GM18951 (cell line): Measurements from ENCODE around the gene MMP25.

ENCODE experiments used
- POLR2A ChIP-seq: IDR thresholded peaks from 4 replicates; pipeline ENCODE4 v1.6.1; 2011; ENCODE audit warnings: mild to moderate bottlenecking; ENCODE audit not compliant: insufficient read length, insufficient read depth; ENCODE audit errors: extremely low read depth
- in situ Hi-C: fragments of 300-500 bp; cut with MboI; formaldehyde crosslinking; loops from one replicate; pipeline ENCODE4 v1.12.0; 2022; ENCODE audit warnings: low sequenced_read_pairs, mixed read lengths, inconsistent platforms; ENCODE audit not compliant: unreplicated experiment

Gene MMP25, protein sequence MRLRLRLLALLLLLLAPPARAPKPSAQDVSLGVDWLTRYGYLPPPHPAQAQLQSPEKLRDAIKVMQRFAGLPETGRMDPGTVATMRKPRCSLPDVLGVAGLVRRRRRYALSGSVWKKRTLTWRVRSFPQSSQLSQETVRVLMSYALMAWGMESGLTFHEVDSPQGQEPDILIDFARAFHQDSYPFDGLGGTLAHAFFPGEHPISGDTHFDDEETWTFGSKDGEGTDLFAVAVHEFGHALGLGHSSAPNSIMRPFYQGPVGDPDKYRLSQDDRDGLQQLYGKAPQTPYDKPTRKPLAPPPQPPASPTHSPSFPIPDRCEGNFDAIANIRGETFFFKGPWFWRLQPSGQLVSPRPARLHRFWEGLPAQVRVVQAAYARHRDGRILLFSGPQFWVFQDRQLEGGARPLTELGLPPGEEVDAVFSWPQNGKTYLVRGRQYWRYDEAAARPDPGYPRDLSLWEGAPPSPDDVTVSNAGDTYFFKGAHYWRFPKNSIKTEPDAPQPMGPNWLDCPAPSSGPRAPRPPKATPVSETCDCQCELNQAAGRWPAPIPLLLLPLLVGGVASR

DNA sequence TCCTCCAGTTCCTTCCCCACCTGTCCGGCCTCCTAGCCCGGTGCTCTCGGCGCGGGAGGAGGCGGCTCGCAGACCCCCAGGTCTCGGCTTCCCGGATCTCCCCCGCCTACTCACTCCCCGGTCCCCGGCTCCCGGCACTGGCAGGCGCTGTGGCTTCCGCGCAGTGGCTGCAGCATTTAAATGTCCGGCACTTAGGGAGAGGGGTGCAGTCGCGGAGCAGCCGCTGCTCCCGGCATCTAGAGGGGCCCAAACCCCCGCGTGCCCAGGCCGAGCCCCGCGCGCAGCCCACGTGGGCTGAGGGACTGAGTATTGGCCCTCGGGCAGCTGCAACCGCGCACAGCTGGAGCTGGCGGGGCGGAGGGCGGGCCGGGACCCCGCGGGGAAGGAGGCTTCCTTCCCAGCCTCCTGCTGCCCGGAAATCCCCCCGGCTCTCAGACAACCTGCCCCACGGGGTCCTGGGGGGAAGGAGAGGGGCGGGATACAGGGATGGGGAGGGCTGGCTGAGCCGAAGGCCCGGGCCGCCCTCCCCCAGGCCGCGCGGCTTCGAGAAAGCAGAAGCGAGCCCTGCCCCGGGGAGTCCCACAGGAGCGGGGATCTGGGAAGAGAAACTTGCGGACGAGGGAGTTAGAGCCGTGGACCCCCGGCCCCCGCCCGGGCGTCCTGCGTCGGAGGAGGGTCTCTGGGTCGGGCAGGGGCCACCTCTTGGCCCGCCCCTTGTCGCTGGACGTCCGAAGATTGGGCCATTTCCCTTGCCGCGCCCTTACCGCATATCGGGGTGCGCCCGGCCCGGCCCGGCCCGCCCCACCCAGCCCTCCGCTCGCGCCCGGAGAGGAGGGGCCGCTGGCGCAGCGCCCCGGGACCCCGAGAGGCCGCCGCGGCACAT lies at the start of gene MMP25:
Gene MMP25, plus strand, starts transcription at position 804 of the 883 bp plus-strand sequence. CDS start 357 bp downstream, outside the sequence.
- no peak for TF ChIP-seq POLR2A
- in situ Hi-C loops = no loop called here

DNA sequence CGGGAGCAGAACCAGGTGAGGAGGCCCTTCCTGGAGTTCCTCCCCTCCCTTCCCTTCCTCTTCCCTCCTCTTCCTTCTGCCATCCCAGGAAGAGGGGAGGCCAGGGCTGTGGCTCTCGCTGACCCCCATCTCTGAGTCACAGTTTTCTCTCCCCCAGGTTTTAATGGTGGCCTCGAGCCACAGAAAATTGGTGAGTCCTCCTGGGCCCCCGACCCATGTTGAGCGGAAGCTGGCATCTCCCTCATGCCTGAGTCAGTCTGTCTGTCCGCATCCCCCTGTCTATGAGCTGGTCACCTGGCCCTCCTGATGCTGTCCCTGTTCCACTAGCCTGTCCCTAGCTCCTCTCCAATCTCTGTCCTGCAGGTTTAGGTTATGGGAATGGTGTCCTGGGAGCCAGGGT lies 46.4 kb upstream of the MMP25 start:
- TF ChIP-seq POLR2A = no peak
- in situ Hi-C loops = no loop called here

DNA sequence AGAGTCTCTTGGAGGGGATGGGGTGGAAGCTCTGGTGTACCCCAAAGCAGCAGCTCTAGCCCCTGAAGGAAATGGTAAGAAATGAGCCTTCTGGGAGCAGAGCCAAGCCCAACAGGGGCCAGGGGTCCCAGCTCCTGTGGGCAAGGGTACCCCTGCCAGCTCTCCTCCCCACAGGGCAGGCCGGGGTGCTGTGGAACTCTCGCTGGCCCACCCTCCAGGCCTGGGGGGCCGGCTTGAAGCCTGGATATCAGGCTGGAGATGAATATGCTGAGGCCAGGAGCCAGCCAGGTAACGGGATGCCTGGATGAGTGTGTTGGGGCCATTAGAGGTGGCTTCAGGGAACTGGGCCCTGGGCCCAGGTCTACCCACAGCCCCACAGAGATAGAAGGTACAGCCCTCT lies 45.8 kb upstream of the MMP25 start:
- in situ Hi-C loops = no loop called here
- TF ChIP-seq POLR2A = no peak

- in situ Hi-C loops = no loop called here
- TF ChIP-seq POLR2A = no peak
Measured at GRCh38 chr16:3001316-3001715, 45.0 kb upstream of the MMP25 start.

DNA sequence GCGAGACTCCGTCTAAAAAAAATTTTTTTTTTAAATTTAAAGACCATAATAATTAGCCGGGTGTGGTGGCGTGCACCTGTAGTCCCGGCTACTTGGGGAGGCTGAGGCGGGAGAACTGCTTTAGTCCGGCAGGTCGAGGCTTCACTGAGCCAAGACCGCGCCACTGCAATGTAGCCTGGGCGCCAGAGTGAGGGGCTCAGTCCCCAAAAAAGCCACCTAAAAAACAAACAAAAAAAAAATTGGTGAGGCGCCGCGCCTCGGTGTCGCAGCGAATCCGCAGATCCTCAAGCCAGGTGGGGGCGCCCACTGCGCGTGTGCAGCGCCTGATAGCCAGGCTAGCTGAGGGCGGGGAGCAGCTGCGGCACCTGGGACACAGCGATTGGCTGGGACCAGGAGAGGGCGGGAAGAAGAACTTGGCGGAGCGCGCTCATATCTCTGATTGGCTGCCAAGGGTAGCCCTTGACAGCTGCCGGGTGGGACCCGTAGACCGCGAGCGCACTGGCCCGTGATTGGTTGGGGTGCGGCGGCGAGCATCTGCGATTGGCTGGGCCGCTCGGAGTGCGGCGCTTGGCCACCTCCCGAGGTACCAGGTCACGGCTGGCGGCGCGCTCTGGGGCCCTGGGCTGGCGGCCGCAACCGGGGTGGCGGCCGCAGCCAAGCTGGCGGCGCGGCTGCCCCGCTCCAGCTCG lies 42.6 kb upstream of the MMP25 start:
- peak; percentile 35 for TF ChIP-seq POLR2A
- in situ Hi-C loops = no loop called here

DNA sequence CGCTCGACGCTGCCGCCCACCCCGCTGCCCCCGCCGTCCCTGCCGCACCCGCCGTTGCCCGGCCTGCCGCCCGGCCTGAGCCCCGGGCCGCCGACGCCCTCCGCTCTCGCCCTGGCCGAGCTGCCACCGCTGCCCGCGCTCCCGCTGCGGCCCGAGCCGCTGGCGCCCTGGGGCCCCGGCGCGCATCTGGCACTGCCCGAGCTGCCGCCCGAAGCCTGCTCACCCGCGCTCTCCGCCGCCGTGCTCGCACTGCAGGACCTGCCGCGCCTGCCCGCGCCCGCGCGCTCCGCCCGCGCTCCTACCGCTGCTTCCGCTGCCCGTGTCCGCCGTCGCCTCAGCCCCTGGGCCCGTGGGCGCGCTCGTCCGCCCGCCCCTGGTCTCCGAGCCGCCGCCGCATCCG lies 42.0 kb upstream of the MMP25 start:
- in situ Hi-C loops = no loop called here
- TF ChIP-seq POLR2A = no peak

- in situ Hi-C loops = no loop called here
- peak; percentile 8 for TF ChIP-seq POLR2A
Measured at GRCh38 chr16:3004781-3005284, 41.5 kb upstream of the MMP25 start.

DNA sequence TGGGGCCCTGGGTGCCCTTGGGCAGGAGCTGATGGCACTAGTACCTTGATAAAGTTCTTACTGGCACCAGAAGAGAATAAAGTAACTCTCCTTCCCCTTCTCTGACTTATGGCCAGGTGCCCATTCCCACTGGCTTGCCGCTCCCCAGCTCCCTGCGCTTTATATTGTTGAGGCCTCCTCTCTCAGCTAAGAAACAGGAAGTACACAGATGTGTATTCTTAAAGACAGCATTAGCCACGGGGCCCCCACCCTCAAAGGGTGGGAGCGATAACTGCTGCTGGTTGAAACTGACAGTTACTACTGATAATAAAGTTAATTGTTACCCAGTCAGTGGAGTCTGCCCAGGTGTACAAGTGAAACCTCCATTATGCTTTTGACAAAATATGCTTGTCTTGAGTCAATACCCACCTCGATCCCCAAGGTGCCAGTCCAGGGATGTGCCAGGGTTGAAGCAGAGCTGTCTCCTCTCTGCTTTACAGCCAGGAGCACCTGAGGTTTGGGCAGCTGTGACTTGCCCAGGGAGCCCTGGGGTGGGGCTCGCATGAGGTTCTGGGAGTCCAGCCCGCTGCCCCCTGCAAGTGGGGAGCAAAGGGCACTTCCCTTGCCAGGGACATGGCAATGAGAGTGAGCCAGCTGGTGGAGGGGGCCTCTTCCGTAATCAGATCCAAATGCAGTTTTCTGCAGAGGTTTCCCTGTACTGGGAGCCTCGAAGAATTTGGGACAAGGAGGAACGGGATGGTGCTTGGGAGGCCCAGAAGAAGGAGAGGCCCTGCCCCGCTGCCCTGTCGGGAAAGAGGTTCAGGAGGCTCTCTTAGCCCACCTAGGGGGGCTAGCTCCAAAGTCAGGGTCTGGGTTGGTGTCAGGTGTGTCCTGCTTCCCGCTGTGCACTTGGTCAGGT lies 39.1 kb upstream of the MMP25 start:
- in situ Hi-C loops = no loop called here
- no peak for TF ChIP-seq POLR2A

GRCh38 chr16:3007957-3008689 lies 38.2 kb upstream of the MMP25 start:
- no peak for TF ChIP-seq POLR2A
- in situ Hi-C loops = no loop called here

DNA sequence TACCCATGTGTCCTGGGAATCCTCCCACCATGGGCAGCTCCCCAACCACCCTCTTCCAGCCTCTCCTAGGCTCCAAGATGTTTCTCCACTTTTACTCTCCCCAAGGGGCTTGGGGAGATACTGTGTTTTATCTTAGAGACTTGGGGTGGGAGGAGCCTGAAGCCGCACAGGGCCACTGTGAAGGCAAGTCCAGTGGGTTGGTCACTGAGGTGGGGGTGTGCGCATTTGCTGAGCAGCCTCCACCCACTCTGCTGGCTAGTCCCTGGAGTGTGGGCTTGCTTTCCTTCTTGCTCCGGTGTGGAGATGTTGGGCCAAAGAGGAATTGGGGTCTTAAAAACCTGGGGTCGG lies 37.7 kb upstream of the MMP25 start:
- in situ Hi-C loops = no loop called here
- no peak for TF ChIP-seq POLR2A
